ENCODE measurements around the gene ZIC5. TPM values are rescaled to one million over a fixed set of nuclear protein-coding genes. Genes with fewer than 3 reads are reported as not detected.

Gene ZIC5
- total RNA-seq, 2 donors from 2014 or later: not detected

GRCh38 chr13:99938635-99939034, 32.9 kb downstream of the ZIC5 start:
- no peak for DNase-seq (ENCODE audit: low spot score)

GRCh38 chr13:99935772-99936171, 35.8 kb downstream of the ZIC5 start:
- H3K27me3 ChIP-seq (replicated peaks; ENCODE audit: insufficient read depth): no peaks in the 10 kb centered on the region
- no peak for ATAC-seq (ENCODE audit: insufficient number of reproducible peaks, low FRiP score, low read depth)

More at GRCh38 chr13:99938635-99939034, 32.9 kb downstream of the ZIC5 start:
- no peaks in the 10 kb centered on the region for H3K4me1 ChIP-seq (ENCODE audit: control insufficient read depth in 1 of 2, low read depth in 2 of 2)
- H3K36me3 ChIP-seq: no peaks in the 10 kb centered on the region
- no peak for ATAC-seq (ENCODE audit: insufficient number of reproducible peaks, low FRiP score, low read depth)
- no peaks in the 10 kb centered on the region for H3K27me3 ChIP-seq (replicated peaks; ENCODE audit: insufficient read depth)
- no peak overlapping the region for H3K27ac ChIP-seq
- no peaks in the 10 kb centered on the region for H3K9me3 ChIP-seq
- H3K4me3 ChIP-seq: no peak overlapping the region
- no peak for TF ChIP-seq CTCF (IDR thresholded peaks at IDR 0.05)

GRCh38 chr13:99932912-99933311, 38.7 kb downstream of the ZIC5 start:
- Histone ChIP-seq H3K36me3 (no peaks in the 10 kb centered on the region), H3K4me3 (no peak overlapping the region), H3K4me1 (ENCODE audit: control insufficient read depth in 1 of 2, low read depth in 2 of 2) (no peaks in the 10 kb centered on the region), H3K9me3 (no peaks in the 10 kb centered on the region), H3K27ac (no peak overlapping the region), H3K27me3 (replicated peaks; ENCODE audit: insufficient read depth) (no peaks in the 10 kb centered on the region)
- no peak for ATAC-seq (ENCODE audit: insufficient number of reproducible peaks, low FRiP score, low read depth)
- TF ChIP-seq CTCF (IDR thresholded peaks at IDR 0.05): no peak
- DNase-seq (ENCODE audit: low spot score): no peak

More at GRCh38 chr13:99935772-99936171, 35.8 kb downstream of the ZIC5 start:
- no peaks in the 10 kb centered on the region for H3K9me3 ChIP-seq
- no peaks in the 10 kb centered on the region for H3K36me3 ChIP-seq
- no peak overlapping the region for H3K4me3 ChIP-seq
- H3K4me1 ChIP-seq (ENCODE audit: control insufficient read depth in 1 of 2, low read depth in 2 of 2): no peaks in the 10 kb centered on the region
- DNase-seq (ENCODE audit: low spot score): no peak
- H3K27ac ChIP-seq: no peak overlapping the region
- no peak for TF ChIP-seq CTCF (IDR thresholded peaks at IDR 0.05)

GRCh38 chr13:99930925-99931324, 40.6 kb downstream of the ZIC5 start:
- DNase-seq (ENCODE audit: low spot score) (no peak), ATAC-seq (ENCODE audit: insufficient number of reproducible peaks, low FRiP score, low read depth) (no peak)
- Histone ChIP-seq H3K27me3 (replicated peaks; ENCODE audit: insufficient read depth) (no peaks in the 10 kb centered on the region), H3K36me3 (no peaks in the 10 kb centered on the region), H3K27ac (no peak overlapping the region), H3K4me1 (ENCODE audit: control insufficient read depth in 1 of 2, low read depth in 2 of 2) (no peaks in the 10 kb centered on the region), H3K4me3 (no peak overlapping the region), H3K9me3 (no peaks in the 10 kb centered on the region)
- no peak for TF ChIP-seq CTCF (IDR thresholded peaks at IDR 0.05)

- DNase-seq (ENCODE audit: low spot score): no peak
- ATAC-seq (ENCODE audit: insufficient number of reproducible peaks, low FRiP score, low read depth): no peak
- Histone ChIP-seq H3K36me3 (no peaks in the 10 kb centered on the region), H3K4me3 (no peak overlapping the region), H3K27me3 (replicated peaks; ENCODE audit: insufficient read depth) (no peaks in the 10 kb centered on the region), H3K4me1 (ENCODE audit: control insufficient read depth in 1 of 2, low read depth in 2 of 2) (no peaks in the 10 kb centered on the region), H3K9me3 (no peaks in the 10 kb centered on the region), H3K27ac (no peak overlapping the region)
- no peak for TF ChIP-seq CTCF (IDR thresholded peaks at IDR 0.05)
Measured at GRCh38 chr13:99929866-99930265, 41.7 kb downstream of the ZIC5 start.
